K562 (cell line): ENCODE data around the gene GPC1. TPM values are rescaled to one million over a fixed set of nuclear protein-coding genes. Genes with fewer than 3 reads are reported as not detected.

Source experiments
- ATAC-seq: fragments of 200-7000 bp; cut with Tn5 transposase; 3 replicates; pipeline ENCODE4 v1.9.1; 2020; ENCODE audit warnings: moderate library complexity
- BruUV-seq: library from RNA; stranded (reverse); fragments of 400-500 nt; replicated peaks from 2 replicates; lab custom pipeline; 2021; lab: Mats Ljungman, UMichigan
- CTCF ChIA-PET: fragments of 300-600 bp; formaldehyde crosslinking; extraction: SDS; loops from one replicate; lab custom pipeline; 2021; ENCODE audit warnings: low intra/inter-chr PET ratio; lab: Yijun Ruan, JAX
- POLR2A ChIA-PET: fragments of 300-600, 350-650 bp; sonication (Branson Sonifier 250); formaldehyde crosslinking; extraction: SDS; loops from one replicate; lab custom pipeline; 2021; ENCODE audit warnings: antibody characterized with exemption, inconsistent platforms; lab: Yijun Ruan, JAX
- DNase-seq, 4 experiments: peaks; one replicate each; pipeline versions ENCODE4 v3.0.0 to v3.0.0-alpha.2; 2011 to 2018; ENCODE audit warnings: low spot score in 3 of 4, mixed read lengths in 3 of 4; ENCODE audit errors: extremely low read depth in 1 of 4
- FAIRE-seq: peaks from 2 replicates; lab custom pipeline; 2011; peaks lifted over from hg19 to GRCh38; lab: Jason Lieb, UNC
- H2AFZ ChIP-seq: 2 replicates; pipeline ENCODE4 v1.6.0; 2011; ENCODE audit warnings: low read depth, low read length, control low read depth, inconsistent platforms
- H3K27ac ChIP-seq: fragments of 200-600 bp; 3 replicates; pipeline ENCODE4 v1.8.0; 2011; ENCODE audit warnings: low read depth, mild to moderate bottlenecking, control low read depth, inconsistent platforms, low read length, moderate library complexity, mixed read lengths; ENCODE audit errors: extremely low read depth
- H3K27me3 ChIP-seq, 2 experiments: fragments of 300-600 bp in 1 of 2; 2 replicates in 1 of 2; 3 replicates in 1 of 2; pipeline versions ENCODE4 v1.6.0 to v1.8.0; 2011; ENCODE audit warnings: inconsistent platforms in 2 of 2, low read length in 2 of 2, mild to moderate bottlenecking in 1 of 2, mixed read lengths in 1 of 2, moderate library complexity in 1 of 2; ENCODE audit not compliant: control insufficient read depth in 2 of 2, insufficient read depth in 2 of 2
- H3K36me3 ChIP-seq: fragments of 300-600 bp; 3 replicates; pipeline ENCODE4 v1.8.0; 2011; ENCODE audit warnings: mild to moderate bottlenecking, low read length, inconsistent platforms; ENCODE audit not compliant: control insufficient read depth, insufficient read depth
- H3K4me1 ChIP-seq, 2 experiments: fragments of 200-600 bp in 1 of 2; replicated peaks in 1 of 2; 2 replicates in 1 of 2; 3 replicates in 1 of 2; pipeline versions ENCODE4 v1.5.1 to v1.8.0; 2011; ENCODE audit warnings: inconsistent platforms in 2 of 2, low read length in 2 of 2, mild to moderate bottlenecking in 1 of 2, mixed read lengths in 1 of 2, moderate library complexity in 1 of 2; ENCODE audit not compliant: control insufficient read depth in 2 of 2, insufficient read depth in 2 of 2
- H3K4me2 ChIP-seq: 2 replicates; pipeline ENCODE4 v1.6.1; 2011; ENCODE audit warnings: low read length, control low read depth, inconsistent platforms, mixed read lengths; ENCODE audit not compliant: insufficient read depth
- H3K4me3 ChIP-seq: fragments of 200-600 bp; sonication (generic), shearing (Covaris generic); 2 replicates; pipeline ENCODE4 v1.5.1; 2016; ENCODE audit warnings: control low read depth, inconsistent platforms
- H3K79me2 ChIP-seq: fragments of 200-600 bp; 3 replicates; pipeline ENCODE4 v1.8.0; 2011; ENCODE audit warnings: low read length, inconsistent platforms; ENCODE audit not compliant: control insufficient read depth, insufficient read depth
- H3K9ac ChIP-seq, 2 experiments: 2 replicates each; pipeline versions ENCODE4 v1.6.0 to v1.6.1; 2011; ENCODE audit warnings: low read depth in 2 of 2, low read length in 2 of 2, control low read depth in 1 of 2, inconsistent platforms in 1 of 2, mild to moderate bottlenecking in 1 of 2, mixed read lengths in 1 of 2; ENCODE audit not compliant: insufficient read depth in 1 of 2
- H3K9me1 ChIP-seq: one replicate; pipeline ENCODE4 v1.6.0; 2011; ENCODE audit warnings: inconsistent platforms, mild to moderate bottlenecking, low read length, moderate library complexity; ENCODE audit not compliant: control insufficient read depth, insufficient read depth
- H3K9me3 ChIP-seq: replicated peaks from 2 replicates; pipeline ENCODE4 v1.5.1; 2011; ENCODE audit warnings: low read depth, low read length, inconsistent platforms; ENCODE audit not compliant: control insufficient read depth, insufficient read depth
- H4K20me1 ChIP-seq: replicated peaks from 2 replicates; pipeline ENCODE4 v1.6.1; 2011; ENCODE audit warnings: low read length, inconsistent platforms, mixed read lengths; ENCODE audit not compliant: control insufficient read depth, insufficient read depth
- C11orf30 ChIP-seq: fragments of 450-650 bp; IDR thresholded peaks from 2 replicates; pipeline ENCODE4 v1.6.1; 2016; ENCODE audit warnings: low read depth, mild to moderate bottlenecking
- DMBX1 ChIP-seq: fragments of 250-450 bp; sonication (Bioruptor Pico); IDR thresholded peaks from 2 replicates; pipeline ENCODE4 v1.8.0; 2022; ENCODE audit warnings: inconsistent platforms, mild to moderate bottlenecking, moderate library complexity, borderline replicate concordance
- E2F8 ChIP-seq: fragments of 450-650 bp; IDR thresholded peaks from 2 replicates; pipeline ENCODE4 v1.7.1; 2018; ENCODE audit warnings: mild to moderate bottlenecking, low read depth; ENCODE audit not compliant: partially characterized antibody
- HDAC1 ChIP-seq, 2 experiments: fragments of 450-650 bp; IDR thresholded peaks; 2 replicates each; pipeline ENCODE4 v1.6.1; 2016 to 2017; ENCODE audit warnings: inconsistent platforms in 1 of 2, mild to moderate bottlenecking in 1 of 2, moderate library complexity in 1 of 2
- IRF2 ChIP-seq: sonication (generic); formaldehyde crosslinking; IDR thresholded peaks from 2 replicates; pipeline ENCODE4 v1.8.1; 2022; ENCODE audit warnings: mild to moderate bottlenecking, missing genetic modification reagents
- LARP7 ChIP-seq: fragments of 450-650 bp; IDR thresholded peaks from 2 replicates; pipeline ENCODE4 v1.6.1; 2016
- NBN ChIP-seq: fragments of 450-650 bp; IDR thresholded peaks from 2 replicates; pipeline ENCODE4 v1.6.1; 2016; ENCODE audit warnings: low read depth, mild to moderate bottlenecking
- NRF1 ChIP-seq, 2 experiments: fragments of 450-650 bp; IDR thresholded peaks in 1 of 2; conservative IDR thresholded peaks in 1 of 2; 2 replicates each; pipeline ENCODE4 v1.6.1; 2014; ENCODE audit warnings: mild to moderate bottlenecking in 2 of 2
- TCF7 ChIP-seq: sonication (generic); IDR thresholded peaks from 2 replicates; pipeline ENCODE4 v1.6.1; 2016; ENCODE audit warnings: antibody characterized with exemption, borderline replicate concordance
- ZEB2 ChIP-seq: fragments of 450-650 bp; IDR thresholded peaks from 2 replicates; pipeline ENCODE4 v1.6.1; 2016
- ZNF175 ChIP-seq: fragments of 200-800 bp; sonication (Bioruptor generic); IDR thresholded peaks from 2 replicates; pipeline ENCODE4 v1.6.1; 2016; ENCODE audit warnings: low read depth, mild to moderate bottlenecking, missing genetic modification characterization, missing compliant biosample characterization
- ZNF518B ChIP-seq: fragments of 250-450 bp; sonication (Bioruptor Pico); IDR thresholded peaks from 2 replicates; pipeline ENCODE4 v1.5.0; 2021; ENCODE audit warnings: mild to moderate bottlenecking, moderate library complexity
- ZNF76 ChIP-seq: fragments of 250-450 bp; sonication (Bioruptor Pico); IDR thresholded peaks from 2 replicates; pipeline ENCODE4 v1.4.0; 2020; ENCODE audit warnings: mild to moderate bottlenecking, moderate library complexity, borderline replicate concordance
- WGBS: fragments of 100-300 bp; shearing (Covaris generic); methylation state at CpG from one replicate; pipeline ENCODE4 v1.1.6; 2016; ENCODE audit warnings: low coverage, mixed read lengths; ENCODE audit not compliant: insufficient coverage; ENCODE audit errors: missing lambda C conversion rate; 5-methylcytosine and 5-hydroxymethylcytosine counted together
- in situ Hi-C: fragments of 300-500 bp; cut with MboI; formaldehyde crosslinking; loops from 4 replicates; pipeline ENCODE4 v1.15.0; 2018; ENCODE audit warnings: inconsistent platforms, mixed read lengths
- intact Hi-C: fragments of 100-400 bp; cut with micrococcal nuclease; formaldehyde crosslinking; loops from 2 replicates; pipeline ENCODE4 v1.14.2; 2022
- polyA plus RNA-seq, 8 experiments: library from polyadenylated mRNA; depleted of rRNA in 4 of 8; stranded (reverse) in 5 of 8; unstranded in 3 of 8; fragments of >200 nt; fragmentation: Nextera tagmentation in 2 of 8; fragmentation: Illumina TruSeq in 1 of 8; extraction: Ambion mirVana in 2 of 8; extraction: Trizol in 1 of 8; gene quantifications; 2 replicates each; pipeline versions ENCODE4 v1.2.1 to v1.2.3, GENCODE V29; 2011 to 2014; ENCODE audit warnings: inconsistent platforms in 1 of 8, missing spikeins in 1 of 8
- total RNA-seq, 7 experiments: library from RNA; depleted of rRNA in 6 of 7; stranded (reverse); fragments of >200 nt in 6 of 7; fragmentation: Illumina TruSeq in 2 of 7; extraction: Trizol in 2 of 7; gene quantifications; 2 replicates each; pipeline versions ENCODE4 v1.2.1 to v1.2.3, GENCODE V29; 2011 to 2021; ENCODE audit warnings: low replicate concordance in 1 of 7

Gene GPC1
- total and polyA plus RNA-seq, 9 of the 15 experiments (the other 6 are each of a cell fraction or from before 2014, with no cell fraction given) = 0.07 to 0.82 (median 0.14) TPM; not detected in 3

- Histone ChIP-seq H3K9me1 (no peaks in the 10 kb centered on the region), H3K4me1 (no peaks in the 10 kb centered on the region; a peak in 1 of 5 replicates), H3K9ac (no peak overlapping the region), H2AFZ (no peak overlapping the region), H3K27me3 (peaks cover under 1 to 58% of the 10 kb centered on the region in 2 experiments; a peak in 2 of 5 replicates), H3K79me2 (no peaks in the 10 kb centered on the region), H3K27ac (no peak overlapping the region), H3K4me3 (no peak overlapping the region), H4K20me1 (no peaks in the 10 kb centered on the region; the same call in 1 of the 2 replicates), H3K36me3 (no peaks in the 10 kb centered on the region), H3K9me3 (no peaks in the 10 kb centered on the region), H3K4me2 (no peak overlapping the region)
- no peak for FAIRE-seq
- POLR2A ChIA-PET = no interaction called here
- no TSS peak for BruUV-seq
- no peak for TF ChIP-seq ZNF175 (CRISPR knock-in tag)
- no peak for TF ChIP-seq ZNF518B
- no peak for TF ChIP-seq HDAC1 (IDR thresholded peaks at IDR 0.05)
- TF ChIP-seq LARP7 = no peak
- TF ChIP-seq E2F8 = no peak
- TF ChIP-seq TCF7 = no peak
- no peak for TF ChIP-seq C11orf30
- TF ChIP-seq DMBX1 (CRISPR knock-in tag) = no peak
- no peak for TF ChIP-seq ZNF76
- no peak for TF ChIP-seq NRF1 (conservative IDR thresholded peaks at IDR 0.05 in 1 of 2, IDR thresholded peaks at IDR 0.05 in 1 of 2)
- no peak for TF ChIP-seq NBN
- TF ChIP-seq IRF2 (CRISPR knock-in tag) = no peak
- TF ChIP-seq ZEB2 = no peak
- intact Hi-C loops (no loop called here), in situ Hi-C loops (no loop called here)
- CTCF ChIA-PET = no interaction called here
- no peak for ATAC-seq
- DNase-seq = no peak
- 2% methylated on average over 8 of the region's 20 CpGs for WGBS
Observed at GRCh38 chr2:240398661-240399267, 36.7 kb upstream of the GPC1 start.
